Tibial nerve (tissue), 4 donors: ENCODE results near the gene G3BP1.
"Not testable (repeated sequence)": the region's sequence is repeated elsewhere in the genome, so short reads cannot be mapped to it uniquely, and the experiment has no call there.

Experiments used
- CTCF ChIP-seq, 5 experiments: fragments of 200-600 bp in 3 of 5; fragments of 450-650 bp in 2 of 5; sonication (generic) in 3 of 5; IDR thresholded peaks; one replicate each; pipeline ENCODE4 v1.5.1; 2016 to 2019; ENCODE audit warnings: antibody characterized with exemption in 5 of 5, mild to moderate bottlenecking in 3 of 5, moderate library complexity in 2 of 5
- EP300 ChIP-seq, 2 donors: sonication (generic); formaldehyde crosslinking; IDR thresholded peaks; one replicate each; pipeline ENCODE4 v1.6.1; 2017; ENCODE audit warnings: antibody characterized with exemption in 2 of 2, mild to moderate bottlenecking in 1 of 2
- POLR2A ChIP-seq, 2 donors: fragments of 450-650 bp; IDR thresholded peaks; one replicate each; pipeline ENCODE4 v1.6.1; 2017; ENCODE audit warnings: antibody characterized with exemption in 2 of 2, mild to moderate bottlenecking in 2 of 2, moderate library complexity in 2 of 2

- TF ChIP-seq EP300, POLR2A, CTCF (IDR thresholded peaks at IDR 0.05): not testable (repeated sequence)
Measured at GRCh38 chr5:151832843-151833242, 61.1 kb downstream of the G3BP1 start.
